Esophagus muscularis mucosa (tissue), 4 donors: ENCODE measurements around the gene DYNLT4. TPM values are rescaled to one million over a fixed set of nuclear protein-coding genes. Genes with fewer than 3 reads are reported as not detected.
"Not testable (repeated sequence)": the region's sequence is repeated elsewhere in the genome, so short reads cannot be mapped to it uniquely, and the experiment has no call there.

Source experiments
- DNase-seq: peaks from one replicate; pipeline ENCODE4 v3.0.0-alpha.2; 2017; ENCODE audit errors: extremely low spot score
- H3K27ac ChIP-seq, 4 donors: fragments of 200-600 bp; sonication (generic); replicated peaks in 1 of 4; 1 replicate in 3 of 4; 2 replicates in 1 of 4; pipeline ENCODE4 v1.5.1; 2016 to 2019; ENCODE audit warnings: mild to moderate bottlenecking in 1 of 4
- H3K27me3 ChIP-seq, 4 donors: fragments of 200-600 bp; sonication (generic); one replicate each; pipeline versions ENCODE4 v1.5.1 to v1.6.0; 2016 to 2019
- H3K36me3 ChIP-seq, 4 donors: fragments of 200-600 bp; sonication (generic); one replicate each; pipeline ENCODE4 v1.5.1; 2016 to 2019
- H3K4me1 ChIP-seq, 4 donors: fragments of 200-600 bp; sonication (generic); one replicate each; pipeline ENCODE4 v1.5.1; 2016 to 2019
- H3K4me3 ChIP-seq, 4 donors: fragments of 200-600 bp; sonication (generic); 1 replicate in 2 of 4; 2 replicates in 2 of 4; pipeline ENCODE4 v1.5.1; 2016 to 2019; ENCODE audit warnings: mild to moderate bottlenecking in 4 of 4, moderate library complexity in 1 of 4
- H3K9me3 ChIP-seq, 4 donors: fragments of 200-600 bp; sonication (generic); 1 replicate in 3 of 4; 2 replicates in 1 of 4; pipeline ENCODE4 v1.5.1; 2016 to 2019
- EP300 ChIP-seq: sonication (generic); formaldehyde crosslinking; IDR thresholded peaks from one replicate; pipeline ENCODE4 v1.6.1; 2017; ENCODE audit warnings: antibody characterized with exemption
- POLR2A ChIP-seq: fragments of 450-650 bp; IDR thresholded peaks from one replicate; pipeline ENCODE4 v1.6.1; 2017; ENCODE audit warnings: antibody characterized with exemption, moderate library complexity, mild to moderate bottlenecking, low read depth
- POLR2AphosphoS5 ChIP-seq, 2 donors: sonication (generic); formaldehyde crosslinking; IDR thresholded peaks; one replicate each; pipeline ENCODE4 v1.6.1; 2017; ENCODE audit warnings: antibody characterized with exemption in 2 of 2
- WGBS: methylation state at CpG from one replicate; pipeline ENCODE4 v1.1.5; 2018; 5-methylcytosine and 5-hydroxymethylcytosine counted together
- intact Hi-C: fragments of 100-400 bp; cut with DNase I; formaldehyde crosslinking; loops from one replicate; pipeline ENCODE4 v1.15.1; 2023
- total RNA-seq, 4 donors: library from RNA; depleted of rRNA; stranded (reverse); fragments of >200 nt; gene quantifications; one replicate each; pipeline versions ENCODE4 v1.1.0 to v1.2.1, GENCODE V29; 2016
- TF ChIP-seq, protein P1 (sequence below), 3 experiments: fragments of 200-600 bp in 2 of 3; fragments of 450-650 bp in 1 of 3; sonication (generic) in 2 of 3; IDR thresholded peaks; one replicate each; pipeline ENCODE4 v1.5.1; 2017 to 2019; ENCODE audit warnings: antibody characterized with exemption in 3 of 3, mild to moderate bottlenecking in 2 of 3, moderate library complexity in 1 of 3

DYNLT4 gene
- total RNA-seq, 4 donors from 2014 or later: 0.83 TPM; not detected in 3

DNA sequence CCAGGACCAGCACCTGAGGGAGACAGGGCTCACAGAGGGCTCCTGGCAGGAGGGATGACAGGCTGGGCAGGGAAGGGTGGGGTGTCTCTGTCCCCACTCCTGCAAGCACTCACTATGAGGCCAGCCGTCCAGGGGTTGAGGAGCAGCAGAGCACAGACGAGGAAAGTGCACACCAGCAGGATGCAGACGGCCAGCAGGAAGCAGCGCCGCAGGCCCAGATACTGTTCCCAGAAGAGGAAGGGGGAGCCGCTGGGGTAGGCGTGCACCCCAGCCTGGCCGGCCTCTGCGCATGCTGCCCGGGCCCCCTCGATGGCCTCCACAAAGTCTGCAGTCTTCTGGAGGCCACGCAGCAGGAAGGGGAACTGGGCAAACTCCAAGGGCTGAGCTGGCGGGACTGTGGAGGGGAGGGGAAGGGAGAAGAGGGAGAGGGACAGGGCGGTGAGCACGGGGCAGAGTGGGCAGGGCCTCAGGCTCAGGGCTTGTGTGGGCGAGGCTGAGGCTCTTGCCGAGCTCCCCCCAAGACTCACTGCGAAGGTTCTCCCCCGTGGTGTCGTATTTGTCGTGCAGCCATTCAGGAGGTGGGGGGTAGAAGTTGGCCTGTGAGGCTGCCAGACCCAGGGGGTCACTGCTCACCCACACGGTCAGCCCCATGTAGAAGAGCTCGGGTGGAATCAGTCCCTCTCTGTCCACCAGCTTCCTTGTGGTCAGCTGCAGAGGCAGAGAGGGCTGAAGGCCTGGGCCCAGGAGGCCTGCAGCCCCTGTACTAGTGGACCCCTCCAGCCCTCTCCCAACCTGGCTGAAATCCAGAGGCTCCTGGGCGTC, 19.4 kb upstream of the DYNLT4 start:
- Histone ChIP-seq H3K36me3 (peaks cover 0 to 18% (median 8%) of the 10 kb centered on the region in 4 donors), H3K4me3 (no peak overlapping the region), H3K9me3 (no peaks in the 10 kb centered on the region), H3K27ac (peak overlapping the region in 3 of 4 donors; percentile 4 to 18 (median 5)), H3K4me1 (peaks cover 0 to 10% (median 7%) of the 10 kb centered on the region in 4 donors), H3K27me3 (no peaks in the 10 kb centered on the region)
- intact Hi-C loops: no loop called here
- 50% methylated on average over 19 of the region's 24 CpGs for WGBS
- TF ChIP-seq POLR2A (no peak), POLR2AphosphoS5 (IDR thresholded peaks at IDR 0.05) (peak; percentile 5 to 7), EP300 (no peak)
- TF ChIP-seq, protein P1, sequence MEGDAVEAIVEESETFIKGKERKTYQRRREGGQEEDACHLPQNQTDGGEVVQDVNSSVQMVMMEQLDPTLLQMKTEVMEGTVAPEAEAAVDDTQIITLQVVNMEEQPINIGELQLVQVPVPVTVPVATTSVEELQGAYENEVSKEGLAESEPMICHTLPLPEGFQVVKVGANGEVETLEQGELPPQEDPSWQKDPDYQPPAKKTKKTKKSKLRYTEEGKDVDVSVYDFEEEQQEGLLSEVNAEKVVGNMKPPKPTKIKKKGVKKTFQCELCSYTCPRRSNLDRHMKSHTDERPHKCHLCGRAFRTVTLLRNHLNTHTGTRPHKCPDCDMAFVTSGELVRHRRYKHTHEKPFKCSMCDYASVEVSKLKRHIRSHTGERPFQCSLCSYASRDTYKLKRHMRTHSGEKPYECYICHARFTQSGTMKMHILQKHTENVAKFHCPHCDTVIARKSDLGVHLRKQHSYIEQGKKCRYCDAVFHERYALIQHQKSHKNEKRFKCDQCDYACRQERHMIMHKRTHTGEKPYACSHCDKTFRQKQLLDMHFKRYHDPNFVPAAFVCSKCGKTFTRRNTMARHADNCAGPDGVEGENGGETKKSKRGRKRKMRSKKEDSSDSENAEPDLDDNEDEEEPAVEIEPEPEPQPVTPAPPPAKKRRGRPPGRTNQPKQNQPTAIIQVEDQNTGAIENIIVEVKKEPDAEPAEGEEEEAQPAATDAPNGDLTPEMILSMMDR (IDR thresholded peaks at IDR 0.05): no peak
- no peak for DNase-seq

DNA sequence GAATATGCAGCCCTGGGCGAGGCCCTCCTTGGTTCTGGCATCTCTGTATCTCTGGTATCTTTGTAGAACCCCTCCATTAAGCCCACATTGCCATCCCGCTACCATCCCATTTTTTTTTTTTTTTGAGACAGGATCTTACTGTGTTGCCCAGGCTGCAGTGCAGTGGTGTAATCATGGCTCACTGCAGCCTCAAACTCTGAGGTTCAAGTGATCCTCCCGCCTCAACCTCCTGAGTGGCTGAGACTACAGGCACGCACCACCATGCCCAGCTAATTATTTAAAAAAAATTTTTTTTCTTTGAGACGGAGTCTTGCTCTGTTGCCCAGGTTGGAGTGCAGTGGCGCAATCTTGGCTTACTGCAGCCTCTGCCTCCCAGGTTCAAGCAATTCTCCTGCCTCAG, 17.2 kb upstream of the DYNLT4 start:
- not testable (repeated sequence) for H3K27ac ChIP-seq, DNase-seq, H3K4me3 ChIP-seq, H3K9me3 ChIP-seq, H3K27me3 ChIP-seq
- Histone ChIP-seq H3K36me3 (peaks cover 0 to 18% (median 8%) of the 10 kb centered on the region in 4 donors), H3K4me1 (peaks cover 14 to 27% (median 21%) of the 10 kb centered on the region in 4 donors)
- 91% methylated on average over 6 of the region's 6 CpGs for WGBS
- intact Hi-C loops: loop anchor here (5.0 kb wide), 1 partner anchor 37 kb away; the partner anchor contains the start of gene BEST4

DNA sequence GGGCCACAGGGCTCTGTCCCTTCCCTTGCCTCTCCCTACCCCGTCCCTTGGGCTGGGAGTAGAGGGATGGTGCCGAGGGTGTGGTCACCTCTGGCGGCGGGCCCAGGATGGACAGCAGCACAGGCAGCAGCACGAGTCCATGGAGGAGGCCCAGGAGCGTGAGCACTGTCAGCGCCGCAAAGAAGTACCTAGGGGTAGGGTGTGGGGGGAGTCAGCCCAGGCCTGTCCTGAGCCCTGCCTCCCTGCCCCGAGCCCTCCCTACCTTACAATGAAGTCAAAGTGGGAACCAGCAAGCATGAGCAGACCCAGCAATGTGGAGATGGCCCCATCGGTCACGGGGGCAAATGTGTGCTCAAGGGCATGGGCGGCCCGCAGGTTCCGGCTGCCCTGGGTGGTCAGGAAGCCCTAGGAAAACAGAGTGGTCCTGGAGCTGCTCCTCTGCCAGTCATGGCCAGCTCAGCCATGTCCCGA, 15.9 kb upstream of the DYNLT4 start:
- peaks cover 23 to 37% (median 32%) of the 10 kb centered on the region in 4 donors for H3K4me1 ChIP-seq
- no peak overlapping the region for H3K27ac ChIP-seq
- H3K4me3 ChIP-seq: no peak overlapping the region
- intact Hi-C loops: loop anchor here (5.0 kb wide), 1 partner anchor 36 kb away; the partner anchor contains the start of gene BEST4
- TF ChIP-seq, protein P1 (IDR thresholded peaks at IDR 0.05): no peak
- TF ChIP-seq POLR2A: no peak
- TF ChIP-seq POLR2AphosphoS5 (IDR thresholded peaks at IDR 0.05): no peak
- TF ChIP-seq EP300: no peak
- peaks cover 0 to 15% (median 5%) of the 10 kb centered on the region in 4 donors for H3K36me3 ChIP-seq
- H3K9me3 ChIP-seq: no peaks in the 10 kb centered on the region
- WGBS: 67% methylated on average over 7 of the region's 15 CpGs
- no peaks in the 10 kb centered on the region for H3K27me3 ChIP-seq
- no peak for DNase-seq

DNA sequence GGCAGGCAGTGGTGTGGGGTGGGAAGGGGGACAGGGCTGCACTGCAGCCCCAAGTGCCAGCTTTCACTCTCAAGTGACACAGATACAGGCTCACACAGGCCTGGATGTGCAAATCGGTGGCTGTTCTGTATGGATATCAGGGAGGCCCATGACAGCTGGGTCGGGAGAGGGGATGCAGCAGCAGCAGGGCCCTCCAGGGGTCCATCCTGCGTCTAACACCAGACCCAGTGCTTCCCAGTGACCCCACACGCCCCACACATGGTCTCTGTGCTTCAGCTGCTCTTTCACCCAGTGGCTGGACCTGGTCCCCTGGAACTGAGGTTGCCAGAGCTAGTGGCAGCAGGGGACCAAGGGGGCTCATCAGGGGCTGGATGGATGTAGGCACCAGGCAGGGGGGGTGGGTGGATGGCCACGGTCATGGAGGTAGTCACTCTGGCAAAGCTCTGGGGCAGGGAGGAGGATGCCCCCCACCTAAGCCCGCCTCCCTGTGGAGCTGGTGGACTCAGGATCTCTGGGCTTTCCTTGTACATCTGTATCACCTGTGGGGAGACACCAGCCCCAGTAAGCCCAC, 15.1 kb upstream of the DYNLT4 start:
- 100% methylated on average over 1 of the region's 6 CpGs for WGBS
- H3K36me3 ChIP-seq: peaks cover 0 to 10% (median 5%) of the 10 kb centered on the region in 4 donors
- no peak overlapping the region for H3K4me3 ChIP-seq
- no peak for TF ChIP-seq EP300
- TF ChIP-seq POLR2A: no peak
- no peak for TF ChIP-seq POLR2AphosphoS5 (IDR thresholded peaks at IDR 0.05)
- TF ChIP-seq, protein P1 (IDR thresholded peaks at IDR 0.05): no peak
- intact Hi-C loops: loop anchor here (5.0 kb wide), 1 partner anchor 35 kb away; the partner anchor contains the start of gene BEST4
- DNase-seq: no peak
- H3K27me3 ChIP-seq: no peaks in the 10 kb centered on the region
- peak overlapping the region in 1 of 4 donors; percentile 93 for H3K27ac ChIP-seq
- peaks cover 23 to 37% (median 32%) of the 10 kb centered on the region in 4 donors for H3K4me1 ChIP-seq
- H3K9me3 ChIP-seq: no peaks in the 10 kb centered on the region

DNA sequence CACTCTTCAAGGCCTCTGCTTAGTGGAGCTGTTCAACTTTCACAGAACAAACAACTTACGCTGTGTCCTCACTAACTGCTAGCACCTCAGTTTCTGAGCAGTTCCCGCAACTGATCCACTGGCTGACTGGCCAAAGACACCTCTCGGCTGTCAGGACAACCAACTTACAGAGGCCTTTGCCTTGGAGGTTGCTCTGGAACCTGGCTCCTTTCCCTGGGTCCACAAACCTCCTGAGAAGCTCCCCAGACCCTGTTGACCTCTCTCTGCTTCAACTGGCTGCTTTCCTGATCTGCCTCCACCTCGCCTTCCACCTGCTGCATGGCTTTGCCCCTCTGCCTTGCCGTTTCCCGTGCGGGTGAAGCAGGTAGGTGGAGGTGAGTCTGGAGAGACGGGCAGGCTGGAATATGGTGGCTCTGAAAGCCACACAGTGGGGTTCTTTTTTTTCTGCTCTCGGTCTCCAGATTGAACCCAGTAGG, 14.1 kb upstream of the DYNLT4 start:
- no peak for DNase-seq
- intact Hi-C loops: loop anchor here (5.0 kb wide), 1 partner anchor 34 kb away; the partner anchor contains the start of gene BEST4
- H3K4me1 ChIP-seq: peaks cover 20 to 30% (median 29%) of the 10 kb centered on the region in 4 donors
- TF ChIP-seq POLR2A: no peak
- no peak for TF ChIP-seq POLR2AphosphoS5 (IDR thresholded peaks at IDR 0.05)
- TF ChIP-seq EP300: no peak
- TF ChIP-seq, protein P1 (IDR thresholded peaks at IDR 0.05): no peak
- peak overlapping the region in 3 of 4 donors; percentile 91 to 96 (median 93) for H3K27ac ChIP-seq
- WGBS: 83% methylated on average over 9 of the region's 9 CpGs
- peaks cover 0 to under 1% (median under 1%) of the 10 kb centered on the region in 4 donors for H3K36me3 ChIP-seq
- H3K27me3 ChIP-seq: no peaks in the 10 kb centered on the region
- H3K4me3 ChIP-seq: peak overlapping the region in 1 of 4 donors; percentile 63
- no peaks in the 10 kb centered on the region for H3K9me3 ChIP-seq
